Ascending aorta (tissue), 2 donors: Measurements from ENCODE around the gene TOMM6. TPM values are rescaled to one million over a fixed set of nuclear protein-coding genes. Genes with fewer than 3 reads are reported as not detected.

ENCODE experiments used
- DNase-seq, 2 donors: peaks; one replicate each; pipeline ENCODE4 v3.0.0-alpha.2; 2019; ENCODE audit warnings: low spot score in 2 of 2
- H3K27ac ChIP-seq, 2 donors: fragments of 200-600 bp; sonication (generic); one replicate each; pipeline ENCODE4 v1.5.1; 2016 to 2017; ENCODE audit warnings: mild to moderate bottlenecking in 1 of 2
- H3K27me3 ChIP-seq: fragments of 200-600 bp; sonication (generic); one replicate; pipeline ENCODE4 v1.5.1; 2017
- H3K36me3 ChIP-seq, 2 donors: fragments of 200-600 bp; sonication (generic); one replicate each; pipeline ENCODE4 v1.5.1; 2016
- H3K4me1 ChIP-seq, 2 donors: fragments of 200-600 bp; sonication (generic); one replicate each; pipeline ENCODE4 v1.5.1; 2016 to 2017; ENCODE audit warnings: mild to moderate bottlenecking in 1 of 2
- H3K4me3 ChIP-seq, 2 donors: fragments of 200-600 bp; sonication (generic); one replicate each; pipeline ENCODE4 v1.5.1; 2016 to 2017; ENCODE audit warnings: mild to moderate bottlenecking in 1 of 2
- H3K9me3 ChIP-seq, 2 donors: fragments of 200-600 bp; sonication (generic); one replicate each; pipeline ENCODE4 v1.5.1; 2016
- intact Hi-C: fragments of 100-400 bp; cut with DNase I; formaldehyde crosslinking; loops from one replicate; pipeline ENCODE4 v1.15.1; 2023
- total RNA-seq: library from RNA; depleted of rRNA; stranded (reverse); fragments of >200 nt; gene quantifications from one replicate; pipeline ENCODE4 v1.1.0, GENCODE V29; 2016
- TF ChIP-seq, protein P1 (sequence below), 3 experiments: fragments of 200-600 bp in 2 of 3; fragments of 450-650 bp in 1 of 3; sonication (generic) in 2 of 3; IDR thresholded peaks; one replicate each; pipeline ENCODE4 v1.5.1; 2016 to 2019; ENCODE audit warnings: antibody characterized with exemption in 3 of 3, mild to moderate bottlenecking in 1 of 3, moderate library complexity in 1 of 3

TOMM6 gene
- total RNA-seq, 1 donor from 2014 or later: 79.9 TPM

DNA sequence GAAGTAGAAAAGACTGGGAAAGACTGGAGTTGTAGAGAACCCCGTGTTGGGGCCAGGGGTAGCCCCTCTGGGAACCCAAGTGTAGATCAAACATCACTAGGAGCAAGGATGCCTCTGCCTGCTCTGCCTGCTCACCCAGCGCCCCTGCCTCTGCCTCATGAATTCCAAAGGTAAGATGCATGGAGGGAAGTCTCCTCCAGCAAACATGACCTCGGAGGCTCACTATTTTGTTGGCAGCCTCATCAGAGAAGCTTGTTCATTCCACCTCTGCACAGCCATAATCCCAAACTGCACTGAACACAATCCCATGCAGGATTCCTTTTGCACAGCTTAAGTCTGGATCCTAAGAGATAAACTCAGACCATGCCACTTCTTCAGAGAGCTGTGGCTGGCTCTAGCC lies 12.7 kb upstream of the TOMM6 start:
- TF ChIP-seq, protein P1, sequence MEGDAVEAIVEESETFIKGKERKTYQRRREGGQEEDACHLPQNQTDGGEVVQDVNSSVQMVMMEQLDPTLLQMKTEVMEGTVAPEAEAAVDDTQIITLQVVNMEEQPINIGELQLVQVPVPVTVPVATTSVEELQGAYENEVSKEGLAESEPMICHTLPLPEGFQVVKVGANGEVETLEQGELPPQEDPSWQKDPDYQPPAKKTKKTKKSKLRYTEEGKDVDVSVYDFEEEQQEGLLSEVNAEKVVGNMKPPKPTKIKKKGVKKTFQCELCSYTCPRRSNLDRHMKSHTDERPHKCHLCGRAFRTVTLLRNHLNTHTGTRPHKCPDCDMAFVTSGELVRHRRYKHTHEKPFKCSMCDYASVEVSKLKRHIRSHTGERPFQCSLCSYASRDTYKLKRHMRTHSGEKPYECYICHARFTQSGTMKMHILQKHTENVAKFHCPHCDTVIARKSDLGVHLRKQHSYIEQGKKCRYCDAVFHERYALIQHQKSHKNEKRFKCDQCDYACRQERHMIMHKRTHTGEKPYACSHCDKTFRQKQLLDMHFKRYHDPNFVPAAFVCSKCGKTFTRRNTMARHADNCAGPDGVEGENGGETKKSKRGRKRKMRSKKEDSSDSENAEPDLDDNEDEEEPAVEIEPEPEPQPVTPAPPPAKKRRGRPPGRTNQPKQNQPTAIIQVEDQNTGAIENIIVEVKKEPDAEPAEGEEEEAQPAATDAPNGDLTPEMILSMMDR (IDR thresholded peaks at IDR 0.05): no peak
- Histone ChIP-seq H3K27me3 (no peaks in the 10 kb centered on the region), H3K27ac (no peak overlapping the region), H3K36me3 (peaks cover 50 to 63% of the 10 kb centered on the region in 2 donors), H3K4me1 (peaks cover 0 to 10% of the 10 kb centered on the region in 2 donors), H3K9me3 (no peaks in the 10 kb centered on the region), H3K4me3 (no peak overlapping the region)
- intact Hi-C loops: no loop called here
- no peak for DNase-seq

DNA sequence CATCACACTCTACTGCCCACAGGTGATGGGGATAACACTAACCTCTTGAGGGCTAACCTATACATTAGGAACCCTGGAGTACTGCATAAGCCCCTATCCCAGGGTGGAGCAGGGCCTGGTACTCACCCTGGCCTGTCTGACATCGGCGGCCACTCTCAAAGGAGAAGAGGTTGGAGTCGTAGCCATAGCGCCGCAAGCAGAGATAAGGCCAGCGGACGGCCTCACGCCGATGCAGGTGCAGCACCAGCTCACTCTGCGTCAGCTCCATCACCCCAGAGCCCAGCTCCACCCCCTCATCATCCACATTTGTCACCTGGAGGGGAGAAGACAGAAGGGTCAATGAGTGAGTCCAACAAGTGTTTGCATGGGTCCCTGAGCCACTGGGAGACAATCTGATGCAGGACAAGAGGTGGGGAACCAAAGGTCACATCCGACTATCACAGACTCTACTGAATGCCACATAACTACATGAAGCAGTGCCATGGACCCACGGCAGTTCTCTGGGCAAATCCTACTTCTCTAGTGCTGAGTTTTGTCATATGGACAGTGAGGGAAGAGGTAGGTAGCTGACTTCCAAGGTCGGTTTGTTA lies 12.1 kb upstream of the TOMM6 start:
- Histone ChIP-seq H3K4me1 (peaks cover 0 to 10% of the 10 kb centered on the region in 2 donors), H3K9me3 (no peaks in the 10 kb centered on the region), H3K4me3 (no peak overlapping the region), H3K36me3 (peaks cover 47 to 60% of the 10 kb centered on the region in 2 donors), H3K27me3 (no peaks in the 10 kb centered on the region), H3K27ac (no peak overlapping the region)
- TF ChIP-seq, protein P1 (IDR thresholded peaks at IDR 0.05): no peak
- no peak for DNase-seq
- intact Hi-C loops: no loop called here

- TF ChIP-seq, protein P1 (IDR thresholded peaks at IDR 0.05): no peak
- no peaks in the 10 kb centered on the region for H3K27me3 ChIP-seq
- H3K4me1 ChIP-seq: peaks cover 6 to 14% of the 10 kb centered on the region in 2 donors
- H3K27ac ChIP-seq: no peak overlapping the region
- H3K36me3 ChIP-seq: peaks cover 29 to 36% of the 10 kb centered on the region in 2 donors
- DNase-seq: no peak
- intact Hi-C loops: loop anchor here (2.0 kb wide), 1 partner anchor 43 kb away; the partner anchor contains the start of gene TFEB
- no peaks in the 10 kb centered on the region for H3K9me3 ChIP-seq
- H3K4me3 ChIP-seq: no peak overlapping the region
These were observed 9.8 kb upstream of the TOMM6 start for GRCh38 chr6:41777551-41778285.

GRCh38 chr6:41778895-41779294 lies 8.6 kb upstream of the TOMM6 start:
- TF ChIP-seq, protein P1 (IDR thresholded peaks at IDR 0.05): no peak
- no peaks in the 10 kb centered on the region for H3K27me3 ChIP-seq
- intact Hi-C loops: loop anchor here (2.0 kb wide), 1 partner anchor 44 kb away; the partner anchor contains the start of gene TFEB
- no peaks in the 10 kb centered on the region for H3K9me3 ChIP-seq
- peaks cover 17 to 26% of the 10 kb centered on the region in 2 donors for H3K36me3 ChIP-seq
- H3K4me1 ChIP-seq: peaks cover 6 to 14% of the 10 kb centered on the region in 2 donors
- H3K4me3 ChIP-seq: peak overlapping the region; percentile 71 to 95
- no peak overlapping the region for H3K27ac ChIP-seq
- no peak for DNase-seq

DNA sequence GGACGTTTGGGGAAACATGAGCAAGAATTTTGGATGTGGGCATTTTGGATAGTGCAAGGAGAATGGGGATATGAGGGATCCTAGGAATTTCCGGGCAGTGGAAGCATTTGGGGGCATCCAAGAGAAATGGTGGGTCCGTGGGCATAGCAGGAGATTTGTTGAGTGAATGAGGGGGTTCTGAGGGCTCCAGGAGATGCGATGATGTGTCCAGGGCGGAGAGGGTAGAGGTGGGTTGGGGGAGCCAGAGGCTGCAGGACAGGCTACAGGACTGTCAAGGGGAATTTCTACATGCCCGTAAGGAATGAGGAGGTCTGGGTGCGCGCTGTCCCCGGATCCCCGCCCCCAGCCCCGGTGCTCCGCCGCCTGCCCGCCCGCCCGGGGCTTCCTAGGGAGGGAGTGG lies 8.2 kb upstream of the TOMM6 start:
- TF ChIP-seq, protein P1 (IDR thresholded peaks at IDR 0.05): no peak
- intact Hi-C loops: loop anchor here (2.0 kb wide), 1 partner anchor 45 kb away; the partner anchor contains the start of gene TFEB
- H3K4me1 ChIP-seq: peaks cover 6 to 14% of the 10 kb centered on the region in 2 donors
- H3K9me3 ChIP-seq: no peaks in the 10 kb centered on the region
- H3K27ac ChIP-seq: peak overlapping the region; percentile 18 to 51
- no peaks in the 10 kb centered on the region for H3K27me3 ChIP-seq
- no peak for DNase-seq
- peak overlapping the region; percentile 71 to 95 for H3K4me3 ChIP-seq
- H3K36me3 ChIP-seq: peaks cover 12 to 22% of the 10 kb centered on the region in 2 donors
